HS-5 (cell line): Measurements from ENCODE around the gene DSE.
"Not testable (repeated sequence)": the region's sequence is repeated elsewhere in the genome, so short reads cannot be mapped to it uniquely, and the experiment has no call there.

Source experiments
- DNase-seq: peaks from one replicate; pipeline ENCODE4 v3.0.0-alpha.2; 2012; ENCODE audit warnings: low read depth

Gene DSE

GRCh38 chr6:116370760-116371119 is at the start of gene DSE:
TSS of gene DSE (plus strand) at chr6:116370947. CDS start at chr6:116399251, 28,304 bp downstream.
- no peak for DNase-seq

GRCh38 chr6:116321933-116322332 is 48.8 kb upstream of the DSE start:
- not testable (repeated sequence) for DNase-seq

GRCh38 chr6:116323863-116324262 is 46.9 kb upstream of the DSE start:
- DNase-seq: no peak

- DNase-seq: not testable (repeated sequence)
Observed at GRCh38 chr6:116325634-116326132, 45.1 kb upstream of the DSE start.

- no peak for DNase-seq
Observed at GRCh38 chr6:116326181-116326671, 44.5 kb upstream of the DSE start.

GRCh38 chr6:116326996-116327395 is 43.8 kb upstream of the DSE start:
- DNase-seq: no peak

- DNase-seq: no peak
Observed at GRCh38 chr6:116327803-116328527, 42.8 kb upstream of the DSE start.

- no peak for DNase-seq
Observed at GRCh38 chr6:116328528-116328903, 42.2 kb upstream of the DSE start.

- no peak for DNase-seq
Observed at GRCh38 chr6:116329156-116329555, 41.6 kb upstream of the DSE start.

- no peak for DNase-seq
Observed at GRCh38 chr6:116330511-116330910, 40.2 kb upstream of the DSE start.

- DNase-seq: no peak
Observed at GRCh38 chr6:116332096-116332495, 38.7 kb upstream of the DSE start.

GRCh38 chr6:116334638-116335409 is 35.9 kb upstream of the DSE start:
- DNase-seq: not testable (repeated sequence)

- no peak for DNase-seq
Observed at GRCh38 chr6:116335612-116336215, 35.0 kb upstream of the DSE start.

GRCh38 chr6:116338943-116339342 is 31.8 kb upstream of the DSE start:
- no peak for DNase-seq

GRCh38 chr6:116340625-116341024 is 30.1 kb upstream of the DSE start:
- DNase-seq: not testable (repeated sequence)

- no peak for DNase-seq
Observed at GRCh38 chr6:116349216-116349615, 21.5 kb upstream of the DSE start.

- DNase-seq: no peak
Observed at GRCh38 chr6:116351101-116351500, 19.6 kb upstream of the DSE start.

- no peak for DNase-seq
Observed at GRCh38 chr6:116352515-116353471, 18.0 kb upstream of the DSE start.

- no peak for DNase-seq
Observed at GRCh38 chr6:116354236-116354635, 16.5 kb upstream of the DSE start.

GRCh38 chr6:116355796-116356195 is 15.0 kb upstream of the DSE start:
- no peak for DNase-seq

GRCh38 chr6:116359131-116359530 is 11.6 kb upstream of the DSE start:
- DNase-seq: no peak

GRCh38 chr6:116359835-116360234 is 10.9 kb upstream of the DSE start:
- no peak for DNase-seq
